ENCODE data around the gene SPATA13.
"Not testable (repeated sequence)": the region's sequence is repeated elsewhere in the genome, so short reads cannot be mapped to it uniquely, and the experiment has no call there.

The SPATA13 gene

DNA sequence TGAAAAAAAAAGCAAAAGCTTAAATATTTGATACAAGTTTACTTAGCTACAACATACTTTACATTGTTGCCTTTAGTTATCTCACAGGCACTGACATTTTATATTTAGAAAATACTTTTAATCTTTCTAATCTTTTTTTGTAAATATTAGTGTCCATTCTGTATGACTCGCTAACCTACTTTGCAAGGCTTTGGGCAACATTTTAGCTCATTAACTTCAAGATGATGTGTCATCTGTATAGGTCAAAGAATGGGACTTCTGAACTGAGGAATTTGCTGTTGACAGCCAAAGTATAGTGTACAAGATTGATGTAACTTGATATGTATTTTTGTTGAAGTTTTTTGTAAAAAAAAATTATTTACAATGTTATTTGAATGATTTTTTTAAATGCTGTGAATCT is 146.1 kb downstream of the SPATA13 start:
- Histone ChIP-seq H3K27ac (ENCODE audit: insufficient read depth, low read depth, low read length, poor library complexity, severe bottlenecking) (no peak overlapping the region), H3K36me3 (ENCODE audit: control insufficient read depth, insufficient read depth, low read length) (no peaks in the 10 kb centered on the region), H3K4me3 (ENCODE audit: insufficient read depth, low read depth, low read length) (no peak overlapping the region), H3K4me1 (ENCODE audit: control insufficient read depth, insufficient read depth, low read length) (peaks cover 3% of the 10 kb centered on the region), H3K27me3 (ENCODE audit: control insufficient read depth, insufficient read depth, low read length, poor library complexity, severe bottlenecking) (no peaks in the 10 kb centered on the region), H3K9me3 (ENCODE audit: control insufficient read depth, low read length) (no peaks in the 10 kb centered on the region)
- WGBS, 2 experiments = 89 to 95% methylated on average over 1 of the region's 1 CpG

DNA sequence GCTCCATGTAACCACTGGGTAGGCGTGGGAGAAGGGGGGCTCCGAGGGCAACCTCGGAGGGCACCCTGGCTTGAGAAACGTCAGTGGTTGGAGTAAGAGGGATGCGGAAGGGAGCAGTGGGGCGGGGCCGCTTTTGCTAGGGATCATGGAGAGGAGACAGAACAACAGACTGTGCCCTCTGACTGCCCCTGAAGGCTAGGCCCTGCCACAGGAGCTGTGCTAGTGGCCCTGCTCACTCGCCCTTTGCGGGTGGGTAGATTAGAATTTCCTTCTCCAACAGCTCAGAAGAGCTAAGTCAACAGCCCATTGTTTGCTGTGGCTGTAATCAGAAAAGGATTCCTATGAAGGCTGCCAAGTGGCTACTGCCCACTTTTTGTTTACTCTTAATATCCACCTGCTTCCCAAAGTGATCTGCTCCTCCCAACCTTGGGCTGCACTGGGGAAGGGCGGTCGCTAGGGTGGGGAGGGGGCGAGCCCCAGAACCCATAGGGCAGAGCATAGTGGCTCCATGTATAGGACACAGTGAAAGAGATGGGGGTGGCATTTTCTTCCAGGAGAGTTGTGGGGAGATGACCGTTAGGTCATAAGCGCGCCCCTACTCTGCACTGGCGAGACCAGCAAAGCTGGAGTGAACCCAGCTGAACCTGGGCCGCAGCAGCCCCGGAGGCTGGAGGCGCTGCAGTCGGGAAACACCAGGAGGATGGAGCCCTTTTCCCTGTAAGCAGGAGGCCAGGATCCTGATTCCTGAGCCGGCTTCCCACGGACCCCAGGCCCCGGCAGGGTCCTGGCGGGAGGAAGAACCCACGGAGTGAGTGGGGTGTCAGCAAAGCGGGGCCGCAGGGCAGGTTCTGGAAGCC is 146.9 kb downstream of the SPATA13 start:
- Histone ChIP-seq H3K4me1 (ENCODE audit: control insufficient read depth, insufficient read depth, low read length) (peaks cover 3% of the 10 kb centered on the region), H3K9me3 (ENCODE audit: control insufficient read depth, low read length) (no peaks in the 10 kb centered on the region), H3K4me3 (ENCODE audit: insufficient read depth, low read depth, low read length) (no peak overlapping the region), H3K36me3 (ENCODE audit: control insufficient read depth, insufficient read depth, low read length) (no peaks in the 10 kb centered on the region), H3K27me3 (ENCODE audit: control insufficient read depth, insufficient read depth, low read length, poor library complexity, severe bottlenecking) (no peaks in the 10 kb centered on the region), H3K27ac (ENCODE audit: insufficient read depth, low read depth, low read length, poor library complexity, severe bottlenecking) (no peak overlapping the region)
- WGBS, 2 experiments = 89 to 91% methylated on average over 27 of the region's 27 CpGs

DNA sequence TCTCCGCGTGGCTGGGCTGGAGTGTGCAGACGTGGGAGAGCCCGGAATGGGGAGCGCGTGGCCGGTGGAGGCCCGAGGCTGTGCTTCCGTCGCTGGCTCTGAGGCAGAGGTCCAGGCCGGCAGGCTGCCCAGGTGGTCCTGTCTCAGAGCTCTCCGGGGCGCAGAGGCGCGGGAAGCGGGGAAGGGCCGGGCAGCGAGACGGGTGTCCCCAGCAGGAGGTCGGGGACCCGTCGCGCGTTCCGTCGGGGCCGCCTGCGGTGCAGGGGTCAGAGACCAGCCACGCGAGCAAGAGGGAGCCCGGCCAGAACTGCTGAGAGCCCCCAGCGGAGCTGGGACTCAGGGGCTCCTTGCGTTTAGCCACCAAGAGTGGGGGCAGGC is 147.5 kb downstream of the SPATA13 start:
- Histone ChIP-seq H3K27me3 (ENCODE audit: control insufficient read depth, insufficient read depth, low read length, poor library complexity, severe bottlenecking) (no peaks in the 10 kb centered on the region), H3K4me3 (ENCODE audit: insufficient read depth, low read depth, low read length) (no peak overlapping the region), H3K27ac (ENCODE audit: insufficient read depth, low read depth, low read length, poor library complexity, severe bottlenecking) (no peak overlapping the region), H3K9me3 (ENCODE audit: control insufficient read depth, low read length) (no peaks in the 10 kb centered on the region), H3K4me1 (ENCODE audit: control insufficient read depth, insufficient read depth, low read length) (peaks cover 3% of the 10 kb centered on the region), H3K36me3 (ENCODE audit: control insufficient read depth, insufficient read depth, low read length) (no peaks in the 10 kb centered on the region)
- 95 to 96% methylated on average over 33 of the region's 33 CpGs for WGBS, 2 experiments

DNA sequence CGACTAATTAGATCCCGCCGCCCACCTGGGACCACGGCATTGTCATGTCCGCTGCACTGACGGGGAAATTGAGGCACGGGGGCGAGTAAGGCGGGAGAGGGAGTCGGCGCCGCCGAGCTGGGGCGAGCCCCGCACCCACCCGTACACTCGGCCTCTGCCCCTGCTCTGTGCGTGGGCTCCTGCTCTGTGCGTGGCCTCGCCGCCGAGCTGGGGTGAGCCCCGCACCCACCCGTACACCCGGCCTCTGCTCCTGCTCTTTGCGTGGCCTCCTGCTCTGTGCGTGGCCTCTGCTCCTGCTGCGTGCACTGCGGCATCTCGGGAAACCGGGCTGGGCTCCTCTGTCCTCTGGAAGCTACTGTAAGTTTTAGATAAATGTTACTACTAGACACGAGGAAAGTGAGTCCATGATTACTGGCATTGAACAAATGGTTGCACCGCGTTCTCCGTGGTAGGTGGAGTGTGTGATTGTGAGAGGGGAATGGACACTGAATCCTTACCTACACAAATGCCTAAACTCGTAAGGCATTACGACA is 148.0 kb downstream of the SPATA13 start:
- H3K4me3 ChIP-seq (ENCODE audit: insufficient read depth, low read depth, low read length) = no peak overlapping the region
- no peaks in the 10 kb centered on the region for H3K36me3 ChIP-seq (ENCODE audit: control insufficient read depth, insufficient read depth, low read length)
- H3K27ac ChIP-seq (ENCODE audit: insufficient read depth, low read depth, low read length, poor library complexity, severe bottlenecking) = no peak overlapping the region
- H3K4me1 ChIP-seq (ENCODE audit: control insufficient read depth, insufficient read depth, low read length) = peaks cover 3% of the 10 kb centered on the region
- WGBS, 2 experiments = 95% methylated on average over 37 of the region's 37 CpGs
- H3K9me3 ChIP-seq (ENCODE audit: control insufficient read depth, low read length) = no peaks in the 10 kb centered on the region
- no peaks in the 10 kb centered on the region for H3K27me3 ChIP-seq (ENCODE audit: control insufficient read depth, insufficient read depth, low read length, poor library complexity, severe bottlenecking)

DNA sequence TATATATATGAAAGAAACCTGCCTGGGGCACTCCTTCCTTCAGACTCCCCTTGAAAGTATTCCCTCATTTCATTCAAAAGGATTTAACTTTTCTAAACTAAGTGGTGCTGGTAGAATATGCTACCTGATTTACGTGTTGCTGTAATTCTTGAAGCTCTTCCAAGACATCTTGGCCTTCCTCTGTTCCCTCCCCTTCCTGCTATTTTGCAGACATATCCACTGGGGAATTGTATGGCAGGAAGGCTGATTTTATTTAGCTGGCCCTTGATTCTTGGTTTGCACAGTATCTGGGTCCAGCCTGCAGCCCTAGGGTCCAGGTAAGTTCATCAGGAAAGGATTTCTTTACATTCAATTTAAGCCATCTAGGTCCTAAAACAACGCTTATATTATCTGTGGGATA is 148.8 kb downstream of the SPATA13 start, which contains the start of gene C1QTNF9:
C1QTNF9 (plus strand) TSS at position 281 of the 400 bp plus-strand sequence. CDS start 6,424 bp downstream, outside the sequence.
- H3K9me3 ChIP-seq (ENCODE audit: control insufficient read depth, low read length); H3K4me1 ChIP-seq (ENCODE audit: control insufficient read depth, insufficient read depth, low read length); H3K27me3 ChIP-seq (ENCODE audit: control insufficient read depth, insufficient read depth, low read length, poor library complexity, severe bottlenecking); H3K4me3 ChIP-seq (ENCODE audit: insufficient read depth, low read depth, low read length); H3K27ac ChIP-seq (ENCODE audit: insufficient read depth, low read depth, low read length, poor library complexity, severe bottlenecking); H3K36me3 ChIP-seq (ENCODE audit: control insufficient read depth, insufficient read depth, low read length): not testable (repeated sequence)
- WGBS, 2 experiments = 95 to 100% methylated on average over 2 of the region's 2 CpGs

DNA sequence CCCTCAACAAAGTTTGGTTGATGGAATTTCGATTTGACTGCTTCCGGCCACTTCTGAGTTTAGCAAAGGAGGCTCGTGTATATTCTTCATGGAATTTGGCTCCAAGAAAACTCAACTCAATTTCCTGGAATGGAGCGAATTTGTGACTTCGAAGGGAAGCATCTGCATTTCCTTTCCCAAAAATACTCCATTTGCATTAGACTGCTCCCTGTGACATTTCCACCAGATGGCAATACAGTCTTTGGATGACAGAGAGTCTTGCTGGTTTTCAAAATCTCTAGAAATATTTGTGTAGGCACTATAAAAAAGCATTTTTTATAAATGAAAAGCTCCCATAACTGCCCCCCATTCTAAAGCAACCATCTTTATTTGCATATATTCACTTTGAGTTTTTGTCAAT is 152.9 kb downstream of the SPATA13 start:
- Histone ChIP-seq H3K36me3 (ENCODE audit: control insufficient read depth, insufficient read depth, low read length) (no peaks in the 10 kb centered on the region), H3K9me3 (ENCODE audit: control insufficient read depth, low read length) (no peaks in the 10 kb centered on the region), H3K4me1 (ENCODE audit: control insufficient read depth, insufficient read depth, low read length) (no peaks in the 10 kb centered on the region), H3K27ac (ENCODE audit: insufficient read depth, low read depth, low read length, poor library complexity, severe bottlenecking) (no peak overlapping the region), H3K27me3 (ENCODE audit: control insufficient read depth, insufficient read depth, low read length, poor library complexity, severe bottlenecking) (no peaks in the 10 kb centered on the region), H3K4me3 (ENCODE audit: insufficient read depth, low read depth, low read length) (no peak overlapping the region)
- WGBS, 2 experiments = 76 to 86% methylated on average over 5 of the region's 5 CpGs

DNA sequence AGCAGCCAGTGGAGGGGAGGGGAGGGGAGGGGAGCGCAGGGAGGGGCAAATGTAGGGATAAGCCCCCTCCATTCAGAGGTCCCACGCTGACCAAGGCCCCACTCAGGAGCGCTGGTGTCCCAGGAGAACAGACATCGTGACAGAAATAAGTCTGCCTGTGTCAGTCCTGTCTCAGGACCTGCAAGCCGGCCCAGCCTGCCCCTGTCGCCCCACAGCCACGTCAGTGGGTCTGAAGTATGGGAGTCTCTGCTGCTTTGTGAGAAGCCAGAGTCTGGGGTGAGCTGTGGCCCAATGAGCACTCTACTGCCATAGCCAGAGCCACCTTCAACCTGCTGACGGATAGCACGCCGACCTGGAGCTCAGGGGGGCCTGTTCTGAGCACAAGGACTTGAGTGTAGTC is 157.3 kb downstream of the SPATA13 start:
- not testable (repeated sequence) for H3K4me3 ChIP-seq (ENCODE audit: insufficient read depth, low read depth, low read length); H3K9me3 ChIP-seq (ENCODE audit: control insufficient read depth, low read length); H3K36me3 ChIP-seq (ENCODE audit: control insufficient read depth, insufficient read depth, low read length); H3K27ac ChIP-seq (ENCODE audit: insufficient read depth, low read depth, low read length, poor library complexity, severe bottlenecking); H3K27me3 ChIP-seq (ENCODE audit: control insufficient read depth, insufficient read depth, low read length, poor library complexity, severe bottlenecking); H3K4me1 ChIP-seq (ENCODE audit: control insufficient read depth, insufficient read depth, low read length)
- 91 to 92% methylated on average over 8 to 10 of the region's 10 CpGs for WGBS, 2 experiments

DNA sequence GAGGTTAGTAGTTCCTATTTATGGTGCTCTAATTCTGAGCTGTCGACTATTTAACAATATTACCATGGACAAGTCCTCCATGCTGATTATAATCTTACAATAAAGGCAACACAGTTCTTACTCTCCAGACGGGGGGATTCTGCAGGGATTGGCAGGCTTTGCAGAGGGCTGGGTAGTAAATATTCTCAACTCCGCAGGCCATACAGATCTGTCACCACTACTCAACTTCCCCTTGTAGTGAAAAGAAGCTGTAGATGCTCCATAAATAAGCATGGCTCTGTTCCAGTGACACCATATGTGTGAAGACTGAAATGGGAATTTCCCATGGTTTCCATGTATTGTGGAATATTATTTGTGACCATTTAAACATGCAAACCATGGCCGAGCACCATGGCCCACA is 158.4 kb downstream of the SPATA13 start:
- not testable (repeated sequence) for H3K9me3 ChIP-seq (ENCODE audit: control insufficient read depth, low read length); H3K4me3 ChIP-seq (ENCODE audit: insufficient read depth, low read depth, low read length); H3K27ac ChIP-seq (ENCODE audit: insufficient read depth, low read depth, low read length, poor library complexity, severe bottlenecking); H3K4me1 ChIP-seq (ENCODE audit: control insufficient read depth, insufficient read depth, low read length); H3K36me3 ChIP-seq (ENCODE audit: control insufficient read depth, insufficient read depth, low read length); H3K27me3 ChIP-seq (ENCODE audit: control insufficient read depth, insufficient read depth, low read length, poor library complexity, severe bottlenecking)
- WGBS, 2 experiments = 88 to 93% methylated on average over 2 to 4 of the region's 4 CpGs

DNA sequence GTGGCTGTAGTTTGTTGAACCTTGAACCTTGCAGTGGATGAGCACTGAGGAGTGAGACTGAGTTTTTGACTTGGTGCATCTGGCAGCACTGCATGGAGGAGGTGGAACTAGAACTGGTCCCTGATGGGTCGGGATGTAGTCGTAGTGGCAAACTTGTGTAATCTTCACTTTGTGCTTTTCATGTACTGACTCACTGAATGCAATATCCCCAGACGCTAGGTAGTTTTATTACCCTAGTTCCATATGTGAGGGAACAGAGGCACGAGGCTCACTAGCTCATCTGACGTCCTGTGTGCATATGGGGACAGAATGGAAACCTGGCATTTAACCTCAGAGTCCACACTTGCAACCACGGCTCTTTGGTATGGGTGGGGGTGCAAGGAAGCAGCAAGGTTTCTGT is 159.1 kb downstream of the SPATA13 start:
- not testable (repeated sequence) for H3K4me1 ChIP-seq (ENCODE audit: control insufficient read depth, insufficient read depth, low read length); H3K36me3 ChIP-seq (ENCODE audit: control insufficient read depth, insufficient read depth, low read length); H3K9me3 ChIP-seq (ENCODE audit: control insufficient read depth, low read length); H3K27ac ChIP-seq (ENCODE audit: insufficient read depth, low read depth, low read length, poor library complexity, severe bottlenecking); H3K27me3 ChIP-seq (ENCODE audit: control insufficient read depth, insufficient read depth, low read length, poor library complexity, severe bottlenecking); H3K4me3 ChIP-seq (ENCODE audit: insufficient read depth, low read depth, low read length)
- 92 to 94% methylated on average over 6 of the region's 6 CpGs for WGBS, 2 experiments

DNA sequence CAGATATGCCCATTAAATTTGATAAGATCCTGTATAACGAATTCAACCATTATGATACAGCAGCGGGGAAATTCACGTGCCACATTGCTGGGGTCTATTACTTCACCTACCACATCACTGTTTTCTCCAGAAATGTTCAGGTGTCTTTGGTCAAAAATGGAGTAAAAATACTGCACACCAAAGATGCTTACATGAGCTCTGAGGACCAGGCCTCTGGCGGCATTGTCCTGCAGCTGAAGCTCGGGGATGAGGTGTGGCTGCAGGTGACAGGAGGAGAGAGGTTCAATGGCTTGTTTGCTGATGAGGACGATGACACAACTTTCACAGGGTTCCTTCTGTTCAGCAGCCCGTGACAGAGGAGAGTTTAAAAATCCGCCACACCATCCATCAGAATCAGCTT is 160.9 kb downstream of the SPATA13 start:
- WGBS, 2 experiments = 91 to 98% methylated on average over 7 to 8 of the region's 8 CpGs
- H3K4me3 ChIP-seq (ENCODE audit: insufficient read depth, low read depth, low read length); H3K36me3 ChIP-seq (ENCODE audit: control insufficient read depth, insufficient read depth, low read length); H3K4me1 ChIP-seq (ENCODE audit: control insufficient read depth, insufficient read depth, low read length); H3K27me3 ChIP-seq (ENCODE audit: control insufficient read depth, insufficient read depth, low read length, poor library complexity, severe bottlenecking); H3K27ac ChIP-seq (ENCODE audit: insufficient read depth, low read depth, low read length, poor library complexity, severe bottlenecking); H3K9me3 ChIP-seq (ENCODE audit: control insufficient read depth, low read length): not testable (repeated sequence)

Data from ectodermal cell (in vitro differentiated cells).